ENCODE results near the gene SRRM3.

DNA sequence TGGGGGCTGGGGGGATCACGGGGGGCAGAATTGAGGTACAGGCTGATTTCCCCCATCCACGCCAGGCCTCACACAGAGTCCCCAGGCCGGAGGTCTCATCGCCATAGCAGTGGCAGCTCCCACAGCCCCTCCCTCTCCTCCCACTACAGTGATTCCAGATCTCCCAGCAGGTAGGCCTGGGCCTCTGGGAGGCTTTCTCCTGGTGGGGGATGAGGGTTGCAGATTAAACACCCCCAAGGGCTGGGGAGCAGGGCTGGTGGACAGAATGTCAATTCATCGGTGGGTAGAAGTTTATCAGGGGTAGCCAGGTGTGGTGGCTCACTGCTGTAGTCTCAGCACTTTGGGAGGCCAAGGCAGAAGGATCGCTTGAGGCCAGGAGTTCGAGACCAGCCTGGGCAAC, 63.6 kb downstream of the SRRM3 start:
- TF ChIP-seq POLR2AphosphoS5 (IDR thresholded peaks at IDR 0.05; ENCODE audit: low read depth, low read length) (no peak), POLR2A (IDR thresholded peaks at IDR 0.05; ENCODE audit: borderline replicate concordance, extremely low read depth, insufficient read depth, insufficient read length) (no peak), SIN3A (IDR thresholded peaks at IDR 0.05; ENCODE audit: low read depth) (no peak), RAD21 (IDR thresholded peaks at IDR 0.05; ENCODE audit: low read depth) (no peak)
- TF ChIP-seq, protein P1, sequence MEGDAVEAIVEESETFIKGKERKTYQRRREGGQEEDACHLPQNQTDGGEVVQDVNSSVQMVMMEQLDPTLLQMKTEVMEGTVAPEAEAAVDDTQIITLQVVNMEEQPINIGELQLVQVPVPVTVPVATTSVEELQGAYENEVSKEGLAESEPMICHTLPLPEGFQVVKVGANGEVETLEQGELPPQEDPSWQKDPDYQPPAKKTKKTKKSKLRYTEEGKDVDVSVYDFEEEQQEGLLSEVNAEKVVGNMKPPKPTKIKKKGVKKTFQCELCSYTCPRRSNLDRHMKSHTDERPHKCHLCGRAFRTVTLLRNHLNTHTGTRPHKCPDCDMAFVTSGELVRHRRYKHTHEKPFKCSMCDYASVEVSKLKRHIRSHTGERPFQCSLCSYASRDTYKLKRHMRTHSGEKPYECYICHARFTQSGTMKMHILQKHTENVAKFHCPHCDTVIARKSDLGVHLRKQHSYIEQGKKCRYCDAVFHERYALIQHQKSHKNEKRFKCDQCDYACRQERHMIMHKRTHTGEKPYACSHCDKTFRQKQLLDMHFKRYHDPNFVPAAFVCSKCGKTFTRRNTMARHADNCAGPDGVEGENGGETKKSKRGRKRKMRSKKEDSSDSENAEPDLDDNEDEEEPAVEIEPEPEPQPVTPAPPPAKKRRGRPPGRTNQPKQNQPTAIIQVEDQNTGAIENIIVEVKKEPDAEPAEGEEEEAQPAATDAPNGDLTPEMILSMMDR (IDR thresholded peaks at IDR 0.05 in 2 of 3, conservative IDR thresholded peaks at IDR 0.05 in 1 of 3; ENCODE audit: borderline replicate concordance in 1 of 3, insufficient read depth in 1 of 3, low read depth in 2 of 3, low read length in 2 of 3), result no peak

Measured in HCT116 (cell line).